Neural cell (in vitro differentiated cells): ENCODE data around the gene MON1A. TPM values are rescaled to one million over a fixed set of nuclear protein-coding genes. Genes with fewer than 3 reads are reported as not detected.

Experiments
- H2AFZ ChIP-seq: fragments of 200-600, 300-800 bp; sonication (generic), shearing (Covaris generic); 2 replicates; pipeline ENCODE4 v1.6.0; 2014; ENCODE audit warnings: low read depth, mild to moderate bottlenecking, antibody characterized with exemption, low read length, moderate library complexity
- H3F3A ChIP-seq: fragments of 200-600 bp; shearing (Covaris generic); 2 replicates; pipeline ENCODE4 v1.6.1; 2016; ENCODE audit warnings: mild to moderate bottlenecking, moderate library complexity, mixed read lengths, antibody characterized with exemption, low read length; ENCODE audit not compliant: insufficient read depth, poor library complexity, severe bottlenecking
- H3K27ac ChIP-seq: fragments of 200-600, 300-800 bp; sonication (generic), shearing (Covaris generic); 2 replicates; pipeline ENCODE4 v1.5.1; 2014; ENCODE audit warnings: mild to moderate bottlenecking, low read length, moderate library complexity
- H3K27me3 ChIP-seq: fragments of 300-800, 200-600 bp; sonication (generic), shearing (Covaris generic); 2 replicates; pipeline ENCODE4 v1.6.0; 2014; ENCODE audit warnings: mild to moderate bottlenecking, low read depth, low read length, moderate library complexity; ENCODE audit not compliant: insufficient read depth
- H3K36me3 ChIP-seq: fragments of 300-800, 200-600 bp; sonication (generic), shearing (Covaris generic); 2 replicates; pipeline ENCODE4 v1.5.1; 2014; ENCODE audit warnings: mild to moderate bottlenecking, antibody characterized with exemption, low read length, moderate library complexity; ENCODE audit not compliant: insufficient read depth
- H3K4me2 ChIP-seq: fragments of 300-800, 200-600 bp; sonication (generic), shearing (Covaris generic); 2 replicates; pipeline ENCODE4 v1.6.0; 2014; ENCODE audit warnings: mild to moderate bottlenecking, low read length
- H3K4me3 ChIP-seq: fragments of 300-800, 200-600 bp; sonication (generic), shearing (Covaris generic); 2 replicates; pipeline ENCODE4 v1.5.1; 2014; ENCODE audit warnings: mild to moderate bottlenecking, low read length, moderate library complexity
- H3K79me2 ChIP-seq: fragments of 200-600 bp; shearing (Covaris generic); replicated peaks from 2 replicates; pipeline ENCODE4 v1.6.0; 2014; ENCODE audit warnings: mild to moderate bottlenecking, low read length, moderate library complexity; ENCODE audit not compliant: insufficient read depth
- H3K9ac ChIP-seq: fragments of 300-800, 200-600 bp; sonication (generic), shearing (Covaris generic); 2 replicates; pipeline ENCODE4 v1.6.1; 2016; ENCODE audit warnings: mild to moderate bottlenecking, low read length, mixed read lengths
- H3K9me2 ChIP-seq: fragments of 200-600 bp; shearing (Covaris generic); 2 replicates; pipeline ENCODE4 v1.6.1; 2016; ENCODE audit warnings: mild to moderate bottlenecking, low read length, mixed read lengths; ENCODE audit not compliant: insufficient read depth
- H3K9me3 ChIP-seq: fragments of 200-600, 300-800 bp; sonication (generic), shearing (Covaris generic); 2 replicates; pipeline ENCODE4 v1.6.1; 2016; ENCODE audit warnings: mild to moderate bottlenecking, mixed run types, low read length, moderate library complexity, mixed read lengths
- H4K20me1 ChIP-seq: fragments of 200-600 bp; shearing (Covaris generic); 2 replicates; pipeline ENCODE4 v1.6.1; 2016; ENCODE audit warnings: mild to moderate bottlenecking, mixed run types; ENCODE audit not compliant: insufficient read depth
- CTCF ChIP-seq: fragments of 450-650 bp; IDR thresholded peaks from 2 replicates; pipeline ENCODE4 v1.5.1; 2014; ENCODE audit warnings: antibody characterized with exemption, mild to moderate bottlenecking, moderate library complexity; ENCODE audit not compliant: poor library complexity, severe bottlenecking
- EP300 ChIP-seq: fragments of 450-650 bp; conservative IDR thresholded peaks from 2 replicates; pipeline ENCODE4 v1.6.1; 2014; ENCODE audit warnings: antibody characterized with exemption, mild to moderate bottlenecking, moderate library complexity; ENCODE audit not compliant: poor library complexity, severe bottlenecking
- EZH2 ChIP-seq: fragments of 200-600, 300-800 bp; shearing (Covaris generic), sonication (generic); IDR thresholded peaks from 2 replicates; pipeline ENCODE4 v1.6.1; 2014; ENCODE audit warnings: antibody characterized with exemption, low read length, borderline replicate concordance, mild to moderate bottlenecking; ENCODE audit not compliant: insufficient read depth, poor library complexity, severe bottlenecking
- MXI1 ChIP-seq: fragments of 450-650 bp; conservative IDR thresholded peaks from 2 replicates; pipeline ENCODE4 v1.6.1; 2014; ENCODE audit warnings: antibody characterized with exemption, mild to moderate bottlenecking; ENCODE audit not compliant: poor library complexity, severe bottlenecking
- POLR2AphosphoS5 ChIP-seq: IDR thresholded peaks from 2 replicates; pipeline ENCODE4 v1.6.1; 2012
- RAD21 ChIP-seq: fragments of 450-650 bp; conservative IDR thresholded peaks from 2 replicates; pipeline ENCODE4 v1.6.1; 2014; ENCODE audit warnings: antibody characterized with exemption, mild to moderate bottlenecking, moderate library complexity
- REST ChIP-seq: IDR thresholded peaks from 2 replicates; pipeline ENCODE4 v1.6.1; 2012; ENCODE audit warnings: borderline replicate concordance
- SMC3 ChIP-seq: fragments of 450-650 bp; conservative IDR thresholded peaks from 2 replicates; pipeline ENCODE4 v1.6.1; 2014; ENCODE audit warnings: antibody characterized with exemption, mild to moderate bottlenecking, moderate library complexity; ENCODE audit not compliant: poor library complexity
- TAF1 ChIP-seq: IDR thresholded peaks from 2 replicates; pipeline ENCODE4 v1.6.1; 2012; ENCODE audit warnings: low read depth
- polyA plus RNA-seq: library from polyadenylated mRNA; depleted of rRNA; stranded (reverse); fragments of >200 nt; gene quantifications from 2 replicates; pipeline ENCODE4 v1.2.3, GENCODE V29; 2014

The MON1A gene
- polyA plus RNA-seq, 1 donor from 2014 or later, result 35.4 TPM

GRCh38 chr3:49903451-49904424 lies 25.9 kb downstream of the MON1A start, which contains the start of gene MST1R:
TSS of gene MST1R (minus strand) at chr3:49903873. CDS start at chr3:49903609, 264 bp downstream.
- no peak within 1 kb of the TSS for H3K9ac ChIP-seq
- H3K27ac ChIP-seq, result no peak within 1 kb of the TSS
- no peaks in the 10 kb centered on the region for H3K36me3 ChIP-seq
- TF ChIP-seq TAF1 (no peak), RAD21 (no peak), POLR2AphosphoS5 (no peak), MXI1 (no peak), EP300 (no peak), CTCF (no peak), SMC3 (no peak), EZH2 (no peak), REST (no peak)
- no peaks in the 10 kb centered on the region for H3F3A ChIP-seq
- no peak within 1 kb of the TSS for H2AFZ ChIP-seq
- no peaks in the 10 kb centered on the region for H3K79me2 ChIP-seq
- H3K4me2 ChIP-seq, result no peak within 1 kb of the TSS
- no peaks in the 10 kb centered on the region for H4K20me1 ChIP-seq
- no peak within 1 kb of the TSS for H3K4me3 ChIP-seq
- no peaks in the 10 kb centered on the region for H3K9me2 ChIP-seq
- no peaks in the 10 kb centered on the region for H3K27me3 ChIP-seq
- H3K9me3 ChIP-seq, result no peaks in the 10 kb centered on the region

GRCh38 chr3:49902511-49903345 lies 26.9 kb downstream of the MON1A start:
- no peaks in the 10 kb centered on the region for H3K27me3 ChIP-seq
- H3K9ac ChIP-seq, result no peak overlapping the region
- H4K20me1 ChIP-seq, result no peaks in the 10 kb centered on the region
- H3K4me3 ChIP-seq, result no peak overlapping the region
- no peaks in the 10 kb centered on the region for H3K79me2 ChIP-seq
- H3F3A ChIP-seq, result no peaks in the 10 kb centered on the region
- H3K9me3 ChIP-seq, result no peaks in the 10 kb centered on the region
- TF ChIP-seq RAD21 (no peak), POLR2AphosphoS5 (no peak), SMC3 (no peak), MXI1 (no peak), TAF1 (no peak), REST (no peak), EP300 (no peak)
- H3K36me3 ChIP-seq, result no peaks in the 10 kb centered on the region
- H3K27ac ChIP-seq, result no peak overlapping the region
- H3K9me2 ChIP-seq, result no peaks in the 10 kb centered on the region
- no peak overlapping the region for H3K4me2 ChIP-seq
- no peak overlapping the region for H2AFZ ChIP-seq
